Measurements from ENCODE around the gene OAF. TPM values are rescaled to one million over a fixed set of nuclear protein-coding genes. Genes with fewer than 3 reads are reported as not detected.

Gene OAF
- total RNA-seq, 1 experiment from 2014 or later, result 105 TPM

GRCh38 chr11:120221115-120221752, 10.4 kb downstream of the OAF start:
- DNase-seq (ENCODE audit: low read depth), result no peak

DNA sequence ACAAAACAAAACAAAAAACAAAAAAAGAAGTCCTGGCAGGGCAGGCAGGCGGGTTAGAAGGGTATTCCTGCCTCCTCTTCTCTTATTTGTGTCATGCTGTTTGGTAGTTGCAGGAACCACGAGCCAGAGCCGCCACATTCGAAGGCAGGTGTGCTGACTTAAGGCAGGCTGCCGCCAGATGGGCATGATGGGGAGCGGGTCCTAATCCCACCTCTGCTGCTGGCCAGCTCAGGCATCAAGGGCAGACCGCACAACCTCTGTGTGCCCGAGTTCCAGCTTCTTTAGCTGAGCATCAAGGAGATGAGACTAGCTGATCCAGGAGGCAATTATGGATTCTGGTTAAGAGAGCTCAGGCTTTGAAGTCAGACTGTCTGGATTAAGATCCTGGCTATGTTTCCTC, 12.1 kb downstream of the OAF start:
- DNase-seq (ENCODE audit: low read depth), result no peak

GRCh38 chr11:120223793-120224192, 13.0 kb downstream of the OAF start:
- DNase-seq (ENCODE audit: low read depth), result no peak

GRCh38 chr11:120224361-120224760, 13.5 kb downstream of the OAF start:
- no peak for DNase-seq (ENCODE audit: low read depth)

- DNase-seq (ENCODE audit: low read depth), result no peak
Observed at GRCh38 chr11:120224972-120225909, 14.4 kb downstream of the OAF start.

DNA sequence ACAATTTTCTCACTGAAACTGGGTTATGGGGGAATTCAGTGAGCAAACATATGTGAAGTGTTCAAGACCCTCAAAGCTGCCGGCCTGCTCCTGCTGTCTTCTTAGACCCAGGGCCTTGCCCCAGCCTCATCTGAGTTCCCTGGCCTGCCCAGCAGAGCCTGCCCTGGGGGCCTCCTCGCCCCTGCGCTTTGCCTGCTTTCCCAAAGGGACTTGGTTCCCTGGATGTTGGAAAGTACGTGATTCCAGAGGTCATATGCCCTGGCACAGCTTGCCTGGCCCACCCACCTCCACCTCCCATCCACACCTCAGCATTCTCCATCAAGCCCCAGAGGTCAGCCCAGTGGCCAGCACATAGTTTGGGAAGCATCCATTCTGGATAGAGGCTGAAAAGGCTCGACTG, 15.4 kb downstream of the OAF start:
- no peak for DNase-seq (ENCODE audit: low read depth)

- no peak for DNase-seq (ENCODE audit: low read depth)
Observed at GRCh38 chr11:120226714-120227113, 15.9 kb downstream of the OAF start.

DNA sequence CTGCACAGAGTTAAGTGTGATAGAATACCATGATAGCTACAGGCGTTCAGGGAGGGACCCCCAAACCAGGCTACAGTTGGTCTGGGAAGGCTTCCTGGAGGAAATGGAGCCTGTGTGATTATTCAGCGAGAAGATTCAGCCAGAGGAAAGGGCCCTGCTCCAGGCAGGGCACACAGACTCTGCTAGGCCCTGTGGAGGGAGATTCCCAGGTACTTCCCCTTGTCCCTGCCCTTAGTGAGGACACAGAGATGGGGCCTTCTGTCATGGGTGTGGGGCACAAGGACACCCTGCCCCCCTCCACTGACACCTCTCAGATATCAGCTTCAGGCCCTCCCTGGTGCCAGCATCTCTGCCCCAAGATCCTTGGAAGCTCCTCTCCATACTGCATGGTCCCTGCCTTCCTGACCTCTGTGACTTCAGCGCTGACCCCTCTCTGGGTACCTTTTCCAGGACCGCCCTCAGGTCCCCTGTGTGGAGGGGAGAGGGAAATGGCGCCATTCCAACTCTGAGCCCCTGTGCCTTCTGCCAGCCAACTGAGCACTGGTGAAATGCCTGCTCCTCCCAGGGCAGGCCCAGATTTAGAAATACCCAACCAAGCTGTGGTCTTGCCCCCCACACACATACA, 16.5 kb downstream of the OAF start:
- no peak for DNase-seq (ENCODE audit: low read depth)

GRCh38 chr11:120228794-120229384, 18.1 kb downstream of the OAF start:
- no peak for DNase-seq (ENCODE audit: low read depth)

- DNase-seq (ENCODE audit: low read depth), result peak; percentile 42
Observed at GRCh38 chr11:120229451-120230424, 18.9 kb downstream of the OAF start.

GRCh38 chr11:120230433-120231071, 19.7 kb downstream of the OAF start:
- no peak for DNase-seq (ENCODE audit: low read depth)

GRCh38 chr11:120231963-120232362, 21.1 kb downstream of the OAF start:
- peak; percentile 66 for DNase-seq (ENCODE audit: low read depth)

DNA sequence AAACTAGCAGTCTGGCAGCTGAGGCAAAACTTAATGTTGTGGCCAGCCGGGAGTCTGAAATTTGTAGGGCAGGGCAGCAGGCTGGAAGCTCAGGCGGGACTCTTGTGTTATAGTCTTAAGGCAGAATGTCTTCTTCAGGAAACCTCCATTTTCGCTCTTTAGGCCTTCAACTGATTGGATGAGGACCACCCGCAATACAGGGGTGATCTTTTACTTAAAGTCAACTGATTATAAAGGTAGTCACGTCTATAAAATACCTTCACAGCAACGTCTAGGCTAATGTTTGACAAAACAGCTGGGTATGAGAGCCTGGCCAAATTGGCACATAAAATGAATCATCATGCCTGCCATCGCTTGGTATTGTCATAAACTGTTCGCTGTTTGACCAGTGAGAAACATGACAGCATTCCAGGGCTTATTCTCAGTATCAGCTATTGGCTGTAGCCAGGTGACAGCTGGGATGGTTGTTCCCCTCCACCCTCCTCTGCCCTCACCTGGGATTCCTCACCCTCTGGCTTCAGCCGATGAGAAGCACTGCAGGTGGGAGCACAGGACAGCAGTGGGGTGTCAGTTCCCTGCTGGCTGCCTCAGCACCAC, 22.5 kb downstream of the OAF start:
- DNase-seq (ENCODE audit: low read depth), result no peak

- peak; percentile 62 for DNase-seq (ENCODE audit: low read depth)
Observed at GRCh38 chr11:120235024-120235628, 24.3 kb downstream of the OAF start.

- DNase-seq (ENCODE audit: low read depth), result peak; percentile 72
Observed at GRCh38 chr11:120236169-120237107, 25.6 kb downstream of the OAF start.

DNA sequence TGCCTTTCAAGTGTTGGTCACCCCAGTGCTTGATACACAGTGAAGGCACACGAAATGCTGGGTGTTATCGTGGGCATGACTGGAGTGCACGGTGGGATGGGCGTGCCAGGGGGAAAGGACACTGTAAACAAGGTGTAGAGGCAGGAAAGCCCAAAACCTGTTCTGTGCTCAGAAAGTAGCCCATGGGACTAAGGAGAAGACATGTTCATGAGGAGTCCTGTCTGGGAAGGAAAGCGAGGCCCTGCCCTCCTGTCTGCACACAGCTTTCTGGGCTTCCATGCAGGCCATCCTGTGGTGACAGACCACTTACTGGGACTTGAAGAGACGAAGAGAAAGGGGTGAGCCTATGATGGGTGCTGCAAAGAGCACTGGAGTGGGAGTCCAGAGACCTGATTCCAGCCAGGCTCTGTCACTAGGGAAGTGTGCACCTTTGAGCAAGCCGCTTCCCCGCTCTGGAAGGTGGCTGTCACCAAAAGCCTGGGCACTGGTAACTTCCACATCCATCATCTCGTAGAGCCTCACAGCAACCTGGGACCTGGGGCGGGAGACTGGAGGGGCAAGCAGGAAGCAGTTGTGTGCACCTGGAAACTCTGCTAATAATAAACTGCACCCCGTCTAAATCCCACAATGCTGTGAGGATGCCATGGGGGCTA, 28.3 kb downstream of the OAF start:
- no peak for DNase-seq (ENCODE audit: low read depth)

DNA sequence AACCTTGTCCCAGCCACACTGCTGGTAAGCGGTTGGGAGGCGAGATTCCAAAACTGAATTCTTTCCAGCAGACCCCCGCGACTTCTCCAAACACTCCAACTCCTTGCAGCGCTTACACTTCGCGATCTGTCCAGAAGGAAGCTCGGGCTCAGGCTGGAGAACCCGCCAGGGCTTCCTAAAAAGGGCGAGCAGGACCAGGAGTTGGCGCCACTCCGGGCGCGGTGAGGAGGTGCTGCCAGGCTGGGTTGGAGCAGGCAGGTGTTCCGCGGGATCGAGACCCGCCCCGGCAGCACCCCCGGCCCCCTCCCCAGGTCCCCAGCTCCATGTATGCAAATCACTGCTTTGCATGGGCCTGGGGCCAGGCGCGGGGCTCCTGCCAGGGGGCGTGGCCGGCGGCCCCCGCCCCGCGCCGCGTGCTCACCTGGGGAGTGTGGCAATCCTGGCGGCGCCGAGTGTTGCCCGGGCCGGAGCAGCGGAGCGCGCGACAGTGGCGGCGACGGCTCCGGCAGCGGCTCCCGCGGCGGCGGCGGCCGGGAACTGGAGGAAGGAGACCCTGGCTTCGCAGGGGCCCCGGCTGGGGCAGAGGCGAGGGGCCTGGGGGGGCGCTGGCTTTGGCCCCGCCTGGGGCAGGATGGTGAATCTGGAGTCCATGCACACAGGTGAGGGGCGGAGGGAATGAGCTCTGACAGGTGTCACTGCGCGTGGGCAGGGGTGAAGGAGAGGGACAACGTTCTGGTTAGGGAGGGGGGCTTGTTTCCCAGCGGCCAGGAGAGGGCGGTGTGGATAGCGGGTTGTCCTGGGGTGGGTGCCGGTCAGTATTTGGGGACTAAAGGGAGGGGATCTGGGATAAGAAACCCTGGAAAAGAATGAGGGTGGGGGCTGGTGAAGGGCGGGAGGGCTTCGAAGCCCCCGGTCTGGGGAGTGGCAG, 29.1 kb downstream of the OAF start, which contains the start of gene POU2F3:
Gene POU2F3 (plus strand): TSS at position 428 of the 928 bp plus-strand sequence. CDS start 204 bp downstream, at position 632.
- no peak for DNase-seq (ENCODE audit: low read depth)

Data from M059J (cell line).